ENCODE data around the gene FYB2.

GRCh38 chr1:56688522-56689026 is 130.6 kb downstream of the FYB2 start:
- TF ChIP-seq CTCF (IDR thresholded peaks at IDR 0.05) (no peak), POLR2A (IDR thresholded peaks at IDR 0.05) (no peak), EP300 (IDR thresholded peaks at IDR 0.05) (no peak)

Data from sigmoid colon (tissue), 4 donors.